ENCODE data around the gene REEP5. TPM values are rescaled to one million over a fixed set of nuclear protein-coding genes. Genes with fewer than 3 reads are reported as not detected.

REEP5 gene
- total RNA-seq, 4 donors from 2014 or later, result 169 to 300 (median 231) TPM

GRCh38 chr5:112948458-112948857 is 26.4 kb upstream of the REEP5 start:
- Histone ChIP-seq H3K27ac (no peak overlapping the region), H3K4me1 (no peaks in the 10 kb centered on the region), H3K9me3 (no peaks in the 10 kb centered on the region), H3K4me3 (replicated peaks in 1 of 3) (no peak overlapping the region), H3K36me3 (no peaks in the 10 kb centered on the region), H3K27me3 (no peaks in the 10 kb centered on the region)
- WGBS, 2 donors, result 94 to 96% methylated on average over 1 of the region's 1 CpG
- no peak for TF ChIP-seq CTCF (IDR thresholded peaks at IDR 0.05)
- no peak for TF ChIP-seq POLR2A (IDR thresholded peaks at IDR 0.05)
- no peak for DNase-seq
- intact Hi-C loops (cut with DNase I), result no loop called here

GRCh38 chr5:112940670-112941069 is 18.6 kb upstream of the REEP5 start:
- Histone ChIP-seq H3K4me3 (replicated peaks in 1 of 3) (no peak overlapping the region), H3K4me1 (no peaks in the 10 kb centered on the region), H3K27ac (no peak overlapping the region), H3K27me3 (no peaks in the 10 kb centered on the region), H3K9me3 (no peaks in the 10 kb centered on the region), H3K36me3 (no peaks in the 10 kb centered on the region)
- TF ChIP-seq CTCF (IDR thresholded peaks at IDR 0.05), result no peak
- TF ChIP-seq POLR2A (IDR thresholded peaks at IDR 0.05), result no peak
- intact Hi-C loops (cut with DNase I), result no loop called here
- 76% methylated on average over 2 of the region's 2 CpGs for WGBS, 2 donors
- DNase-seq, result no peak

- Histone ChIP-seq H3K27ac (no peak overlapping the region), H3K27me3 (no peaks in the 10 kb centered on the region), H3K4me3 (replicated peaks in 1 of 3) (no peak overlapping the region), H3K36me3 (no peaks in the 10 kb centered on the region), H3K4me1 (no peaks in the 10 kb centered on the region), H3K9me3 (no peaks in the 10 kb centered on the region)
- intact Hi-C loops (cut with DNase I), result no loop called here
- WGBS, 2 donors, result 92 to 93% methylated on average over 8 of the region's 8 CpGs
- DNase-seq, result no peak
- TF ChIP-seq CTCF (IDR thresholded peaks at IDR 0.05), result no peak
- no peak for TF ChIP-seq POLR2A (IDR thresholded peaks at IDR 0.05)
These were observed 16.3 kb upstream of the REEP5 start for GRCh38 chr5:112938286-112938685.

- no peak for DNase-seq
- Histone ChIP-seq H3K4me3 (replicated peaks in 1 of 3) (no peak overlapping the region), H3K27me3 (no peaks in the 10 kb centered on the region), H3K4me1 (no peaks in the 10 kb centered on the region), H3K36me3 (no peaks in the 10 kb centered on the region), H3K9me3 (no peaks in the 10 kb centered on the region), H3K27ac (no peak overlapping the region)
- no peak for TF ChIP-seq CTCF (IDR thresholded peaks at IDR 0.05)
- 95 to 97% methylated on average over 5 of the region's 5 CpGs for WGBS, 2 donors
- intact Hi-C loops (cut with DNase I), result no loop called here
These were observed 13.6 kb upstream of the REEP5 start for GRCh38 chr5:112935675-112936074.

GRCh38 chr5:112934366-112934663 is 12.3 kb upstream of the REEP5 start:
- TF ChIP-seq CTCF (IDR thresholded peaks at IDR 0.05), result no peak
- TF ChIP-seq POLR2A (IDR thresholded peaks at IDR 0.05), result no peak
- intact Hi-C loops (cut with DNase I), result no loop called here
- DNase-seq, result no peak
- Histone ChIP-seq H3K4me1 (no peaks in the 10 kb centered on the region), H3K4me3 (replicated peaks in 1 of 3) (no peak overlapping the region), H3K9me3 (no peaks in the 10 kb centered on the region), H3K36me3 (no peaks in the 10 kb centered on the region), H3K27ac (no peak overlapping the region), H3K27me3 (no peaks in the 10 kb centered on the region)

All from thyroid gland (tissue), 4 donors.